ENCODE results near the gene PATJ. TPM values are rescaled to one million over a fixed set of nuclear protein-coding genes. Genes with fewer than 3 reads are reported as not detected.
A peak's percentile ranks its signal among the peaks of the same experiment; 100 is the strongest.

Gene PATJ
- polyA plus RNA-seq, 1 of the 3 experiments (the other 2 are of a cell fraction), result 3.0 TPM

DNA sequence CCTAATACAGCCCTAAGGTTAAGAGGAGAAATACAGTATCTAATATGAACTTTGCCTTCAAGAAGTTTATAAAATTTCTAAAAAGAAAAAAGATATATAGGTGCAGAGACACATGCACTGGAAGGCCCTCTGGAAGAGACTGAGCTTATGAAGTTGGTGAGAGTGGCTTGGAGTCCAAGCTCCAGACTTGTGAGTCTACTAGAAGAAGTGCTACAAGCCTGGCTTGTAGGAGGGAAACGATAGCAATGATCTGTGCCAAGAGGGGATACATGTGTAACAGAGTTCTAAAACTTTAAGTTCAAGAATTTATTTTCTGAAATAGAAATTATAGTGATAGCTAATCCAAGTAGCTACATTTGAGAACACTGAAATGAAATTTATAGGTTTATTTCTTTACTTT is 213.0 kb downstream of the PATJ start:
- no peaks in the 10 kb centered on the region for H3K27me3 ChIP-seq (ENCODE audit: insufficient read depth)
- DNase-seq, result no peak
- H3K79me2 ChIP-seq (ENCODE audit: insufficient read depth), result no peaks in the 10 kb centered on the region
- H3K4me2 ChIP-seq, result no peak overlapping the region
- H3F3A ChIP-seq (replicated peaks; ENCODE audit: insufficient read depth), result no peaks in the 10 kb centered on the region
- H3K9me3 ChIP-seq, result no peaks in the 10 kb centered on the region
- H3K9me2 ChIP-seq, result no peaks in the 10 kb centered on the region
- H3K27ac ChIP-seq (ENCODE audit: low read depth in 2 of 2, low read length in 1 of 2), result no peak overlapping the region
- H3K4me1 ChIP-seq (ENCODE audit: control insufficient read depth in 1 of 2, insufficient read depth in 2 of 2, low read depth in 1 of 2, low read length in 1 of 2), result peaks cover 4 to 12% of the 10 kb centered on the region in 2 experiments; a peak in 3 of 4 replicates
- ChIA-PET POLR2A (no interaction called here), CTCF (interaction anchor here (0.7 kb wide), 1 partner anchor 16 kb away, joined by 3 read pairs; no protein-coding TSS in a partner anchor)
- no peak overlapping the region for H2AFZ ChIP-seq (ENCODE audit: low read depth)
- no peak overlapping the region for H3K9ac ChIP-seq
- no peaks in the 10 kb centered on the region for H4K20me1 ChIP-seq (ENCODE audit: insufficient read depth)
- TF ChIP-seq NFIC (IDR thresholded peaks at IDR 0.05; ENCODE audit: borderline replicate concordance), result no peak
- no peak for TF ChIP-seq TEAD4 (IDR thresholded peaks at IDR 0.05; ENCODE audit: borderline replicate concordance, insufficient read depth)
- no peak for TF ChIP-seq FOXM1 (IDR thresholded peaks at IDR 0.05; ENCODE audit: low read depth)
- TF ChIP-seq MXI1 (IDR thresholded peaks at IDR 0.05; ENCODE audit: low read depth, low read length), result no peak
- TF ChIP-seq EZH2phosphoT487 (IDR thresholded peaks at IDR 0.05; ENCODE audit: borderline replicate concordance, low read depth), result no peak
- TF ChIP-seq, protein P1, sequence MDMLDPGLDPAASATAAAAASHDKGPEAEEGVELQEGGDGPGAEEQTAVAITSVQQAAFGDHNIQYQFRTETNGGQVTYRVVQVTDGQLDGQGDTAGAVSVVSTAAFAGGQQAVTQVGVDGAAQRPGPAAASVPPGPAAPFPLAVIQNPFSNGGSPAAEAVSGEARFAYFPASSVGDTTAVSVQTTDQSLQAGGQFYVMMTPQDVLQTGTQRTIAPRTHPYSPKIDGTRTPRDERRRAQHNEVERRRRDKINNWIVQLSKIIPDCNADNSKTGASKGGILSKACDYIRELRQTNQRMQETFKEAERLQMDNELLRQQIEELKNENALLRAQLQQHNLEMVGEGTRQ (IDR thresholded peaks at IDR 0.05; ENCODE audit: borderline replicate concordance, low read depth, low read length), result no peak
- TF ChIP-seq NRF1 (IDR thresholded peaks at IDR 0.05; ENCODE audit: low read depth, low read length), result no peak
- TF ChIP-seq RAD21 (IDR thresholded peaks at IDR 0.05; ENCODE audit: low read length), result no peak
- no peak for TF ChIP-seq YY1 (IDR thresholded peaks at IDR 0.05; ENCODE audit: low read depth)
- TF ChIP-seq FOXJ3 (CRISPR knock-in tag; IDR thresholded peaks at IDR 0.05), result no peak
- TF ChIP-seq GATA2 (CRISPR knock-in tag; IDR thresholded peaks at IDR 0.05), result no peak
- TF ChIP-seq, protein P2, sequence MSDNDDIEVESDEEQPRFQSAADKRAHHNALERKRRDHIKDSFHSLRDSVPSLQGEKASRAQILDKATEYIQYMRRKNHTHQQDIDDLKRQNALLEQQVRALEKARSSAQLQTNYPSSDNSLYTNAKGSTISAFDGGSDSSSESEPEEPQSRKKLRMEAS (IDR thresholded peaks at IDR 0.05; ENCODE audit: low read depth), result no peak
- no peak for TF ChIP-seq JUND (IDR thresholded peaks at IDR 0.05)
- TF ChIP-seq, protein P3, sequence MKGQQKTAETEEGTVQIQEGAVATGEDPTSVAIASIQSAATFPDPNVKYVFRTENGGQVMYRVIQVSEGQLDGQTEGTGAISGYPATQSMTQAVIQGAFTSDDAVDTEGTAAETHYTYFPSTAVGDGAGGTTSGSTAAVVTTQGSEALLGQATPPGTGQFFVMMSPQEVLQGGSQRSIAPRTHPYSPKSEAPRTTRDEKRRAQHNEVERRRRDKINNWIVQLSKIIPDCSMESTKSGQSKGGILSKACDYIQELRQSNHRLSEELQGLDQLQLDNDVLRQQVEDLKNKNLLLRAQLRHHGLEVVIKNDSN (IDR thresholded peaks at IDR 0.05; ENCODE audit: borderline replicate concordance, low read depth), result no peak
- no peak for TF ChIP-seq RXRA (IDR thresholded peaks at IDR 0.05; ENCODE audit: borderline replicate concordance, low read depth)
- peaks cover 0 to 4% of the 10 kb centered on the region in 2 experiments for H3K36me3 ChIP-seq (replicated peaks in 1 of 2; ENCODE audit: control insufficient read depth in 1 of 2, insufficient read depth in 2 of 2, low read length in 1 of 2)
- 78% methylated on average over 1 of the region's 1 CpG for WGBS (ENCODE audit: low lambda C conversion rate)
- H3K4me3 ChIP-seq (ENCODE audit: low read depth in 2 of 2, low read length in 1 of 2), result no peak overlapping the region

DNA sequence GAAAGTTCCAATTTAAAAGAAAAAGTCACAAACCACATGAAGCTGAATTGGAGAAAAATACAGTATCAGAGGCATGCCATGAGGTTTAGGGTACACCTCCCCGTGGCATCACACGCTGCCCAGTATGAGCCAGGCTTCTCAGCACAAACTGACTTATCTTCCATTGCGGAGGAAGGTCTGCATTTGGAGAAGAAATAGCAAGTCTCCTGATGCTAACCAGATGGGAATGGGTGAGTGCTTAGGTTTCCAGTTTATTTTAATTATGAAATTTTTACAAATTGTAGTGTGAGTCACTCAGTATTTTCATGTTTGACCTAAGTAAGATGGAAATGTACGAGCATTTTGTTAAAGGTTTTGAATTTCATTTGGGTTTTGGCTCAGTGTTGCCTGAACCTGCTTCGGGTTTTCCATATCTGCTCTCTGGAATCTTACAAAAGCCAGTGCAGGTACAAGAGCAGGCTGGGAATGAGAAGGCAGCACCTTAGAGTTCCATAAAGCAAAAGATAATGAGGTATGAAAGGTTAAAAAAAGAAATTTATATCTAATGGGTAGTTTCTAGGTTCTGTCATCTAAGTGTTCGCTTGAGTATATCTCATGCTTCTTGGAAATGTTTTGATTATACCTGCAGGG is 213.9 kb downstream of the PATJ start:
- Histone ChIP-seq H3K4me3 (ENCODE audit: low read depth in 2 of 2, low read length in 1 of 2) (no peak overlapping the region), H3K27ac (ENCODE audit: low read depth in 2 of 2, low read length in 1 of 2) (no peak overlapping the region), H3F3A (replicated peaks; ENCODE audit: insufficient read depth) (no peaks in the 10 kb centered on the region), H3K4me1 (ENCODE audit: control insufficient read depth in 1 of 2, insufficient read depth in 2 of 2, low read depth in 1 of 2, low read length in 1 of 2) (peaks cover 4 to 12% of the 10 kb centered on the region in 2 experiments; a peak in 3 of 4 replicates), H3K79me2 (ENCODE audit: insufficient read depth) (no peaks in the 10 kb centered on the region), H3K27me3 (ENCODE audit: insufficient read depth) (no peaks in the 10 kb centered on the region), H3K9ac (no peak overlapping the region), H3K9me2 (no peaks in the 10 kb centered on the region), H3K4me2 (no peak overlapping the region), H4K20me1 (ENCODE audit: insufficient read depth) (no peaks in the 10 kb centered on the region), H2AFZ (ENCODE audit: low read depth) (no peak overlapping the region), H3K9me3 (no peaks in the 10 kb centered on the region), H3K36me3 (replicated peaks in 1 of 2; ENCODE audit: control insufficient read depth in 1 of 2, insufficient read depth in 2 of 2, low read length in 1 of 2) (no peaks in the 10 kb centered on the region)
- TF ChIP-seq ELF1 (IDR thresholded peaks at IDR 0.05) (no peak), FOXM1 (IDR thresholded peaks at IDR 0.05; ENCODE audit: low read depth) (no peak), GABPA (IDR thresholded peaks at IDR 0.05; ENCODE audit: low read depth) (no peak), TCF12 (IDR thresholded peaks at IDR 0.05) (0 out of 2 replicates have a peak, but pooled peaks have one; percentile 3)
- TF ChIP-seq, protein P1 (IDR thresholded peaks at IDR 0.05; ENCODE audit: borderline replicate concordance, low read depth, low read length), result no peak
- ChIA-PET POLR2A (no interaction called here), CTCF (interaction anchor here (0.7 kb wide), 1 partner anchor 16 kb away, joined by 3 read pairs; no protein-coding TSS in a partner anchor)
- DNase-seq, result no peak
- 90% methylated on average over 6 of the region's 6 CpGs for WGBS (ENCODE audit: low lambda C conversion rate)

All from SK-N-SH (cell line).